ENCODE measurements around the gene WNT6.

- TF ChIP-seq CTCF (IDR thresholded peaks at IDR 0.05; ENCODE audit: insufficient read depth, low read depth, low read length) (no peak), EZH2 (IDR thresholded peaks at IDR 0.05; ENCODE audit: insufficient read depth, low read length) (no peak)
These were observed 22.1 kb upstream of the WNT6 start for GRCh38 chr2:218837495-218837894.
